ENCODE measurements around the gene SLF2. TPM values are rescaled to one million over a fixed set of nuclear protein-coding genes. Genes with fewer than 3 reads are reported as not detected.

Gene SLF2
- total and polyA plus RNA-seq, 2 of the 13 experiments (the other 11 are each of a cell fraction or from before 2014, with no cell fraction given), result 12.2 to 48.1 TPM

DNA sequence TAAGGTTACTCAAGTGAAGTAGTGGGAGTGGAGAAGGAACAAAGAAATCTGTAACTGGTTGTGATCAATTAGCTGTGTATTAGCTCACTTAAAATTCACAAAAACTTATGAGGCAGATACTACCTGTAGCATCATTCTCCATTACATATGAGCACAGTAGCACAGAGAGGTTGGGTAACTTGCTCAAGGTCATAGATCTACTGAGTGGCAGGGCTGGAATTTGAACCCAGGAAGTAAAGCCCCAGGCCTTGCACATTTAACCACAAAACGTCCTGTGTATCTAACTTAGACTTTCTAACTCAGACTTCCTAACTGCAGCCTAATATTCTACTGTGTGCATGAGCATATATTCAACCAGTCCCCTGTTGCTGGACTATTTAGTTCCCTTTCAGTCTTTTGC is 5.6 kb upstream of the SLF2 start (continued):
- TF ChIP-seq, protein P1, sequence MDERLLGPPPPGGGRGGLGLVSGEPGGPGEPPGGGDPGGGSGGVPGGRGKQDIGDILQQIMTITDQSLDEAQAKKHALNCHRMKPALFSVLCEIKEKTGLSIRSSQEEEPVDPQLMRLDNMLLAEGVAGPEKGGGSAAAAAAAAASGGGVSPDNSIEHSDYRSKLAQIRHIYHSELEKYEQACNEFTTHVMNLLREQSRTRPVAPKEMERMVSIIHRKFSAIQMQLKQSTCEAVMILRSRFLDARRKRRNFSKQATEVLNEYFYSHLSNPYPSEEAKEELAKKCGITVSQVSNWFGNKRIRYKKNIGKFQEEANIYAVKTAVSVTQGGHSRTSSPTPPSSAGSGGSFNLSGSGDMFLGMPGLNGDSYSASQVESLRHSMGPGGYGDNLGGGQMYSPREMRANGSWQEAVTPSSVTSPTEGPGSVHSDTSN (CRISPR knock-in tag; IDR thresholded peaks at IDR 0.05), result peak; percentile 65; the same call in 1 of the 2 replicates
- TF ChIP-seq HNRNPH1 (optimal IDR thresholded peaks at IDR 0.05; ENCODE audit: low read depth, low read length), result no peak
- TF ChIP-seq, protein P2, sequence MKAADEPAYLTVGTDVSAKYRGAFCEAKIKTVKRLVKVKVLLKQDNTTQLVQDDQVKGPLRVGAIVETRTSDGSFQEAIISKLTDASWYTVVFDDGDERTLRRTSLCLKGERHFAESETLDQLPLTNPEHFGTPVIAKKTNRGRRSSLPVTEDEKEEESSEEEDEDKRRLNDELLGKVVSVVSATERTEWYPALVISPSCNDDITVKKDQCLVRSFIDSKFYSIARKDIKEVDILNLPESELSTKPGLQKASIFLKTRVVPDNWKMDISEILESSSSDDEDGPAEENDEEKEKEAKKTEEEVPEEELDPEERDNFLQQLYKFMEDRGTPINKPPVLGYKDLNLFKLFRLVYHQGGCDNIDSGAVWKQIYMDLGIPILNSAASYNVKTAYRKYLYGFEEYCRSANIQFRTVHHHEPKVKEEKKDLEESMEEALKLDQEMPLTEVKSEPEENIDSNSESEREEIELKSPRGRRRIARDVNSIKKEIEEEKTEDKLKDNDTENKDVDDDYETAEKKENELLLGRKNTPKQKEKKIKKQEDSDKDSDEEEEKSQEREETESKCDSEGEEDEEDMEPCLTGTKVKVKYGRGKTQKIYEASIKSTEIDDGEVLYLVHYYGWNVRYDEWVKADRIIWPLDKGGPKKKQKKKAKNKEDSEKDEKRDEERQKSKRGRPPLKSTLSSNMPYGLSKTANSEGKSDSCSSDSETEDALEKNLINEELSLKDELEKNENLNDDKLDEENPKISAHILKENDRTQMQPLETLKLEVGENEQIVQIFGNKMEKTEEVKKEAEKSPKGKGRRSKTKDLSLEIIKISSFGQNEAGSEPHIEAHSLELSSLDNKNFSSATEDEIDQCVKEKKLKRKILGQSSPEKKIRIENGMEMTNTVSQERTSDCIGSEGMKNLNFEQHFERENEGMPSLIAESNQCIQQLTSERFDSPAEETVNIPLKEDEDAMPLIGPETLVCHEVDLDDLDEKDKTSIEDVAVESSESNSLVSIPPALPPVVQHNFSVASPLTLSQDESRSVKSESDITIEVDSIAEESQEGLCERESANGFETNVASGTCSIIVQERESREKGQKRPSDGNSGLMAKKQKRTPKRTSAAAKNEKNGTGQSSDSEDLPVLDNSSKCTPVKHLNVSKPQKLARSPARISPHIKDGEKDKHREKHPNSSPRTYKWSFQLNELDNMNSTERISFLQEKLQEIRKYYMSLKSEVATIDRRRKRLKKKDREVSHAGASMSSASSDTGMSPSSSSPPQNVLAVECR (CRISPR knock-in tag; IDR thresholded peaks at IDR 0.05; ENCODE audit: borderline replicate concordance), result peak; percentile 52; the same call in 1 of the 2 replicates
- no peak for TF ChIP-seq ZNF274 (CRISPR knock-in tag; IDR thresholded peaks at IDR 0.05)
- TF ChIP-seq, protein P3, sequence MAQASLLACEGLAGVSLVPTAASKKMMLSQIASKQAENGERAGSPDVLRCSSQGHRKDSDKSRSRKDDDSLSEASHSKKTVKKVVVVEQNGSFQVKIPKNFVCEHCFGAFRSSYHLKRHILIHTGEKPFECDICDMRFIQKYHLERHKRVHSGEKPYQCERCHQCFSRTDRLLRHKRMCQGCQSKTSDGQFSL (CRISPR knock-in tag; IDR thresholded peaks at IDR 0.05), result no peak
- no peak for TF ChIP-seq CAMTA2 (CRISPR knock-in tag; IDR thresholded peaks at IDR 0.05; ENCODE audit: borderline replicate concordance)
- TF ChIP-seq SIN3B (IDR thresholded peaks at IDR 0.05; ENCODE audit: low read length), result no peak
- TF ChIP-seq MBD4 (IDR thresholded peaks at IDR 0.05; ENCODE audit: borderline replicate concordance, low read length), result no peak
- TF ChIP-seq, protein P4, sequence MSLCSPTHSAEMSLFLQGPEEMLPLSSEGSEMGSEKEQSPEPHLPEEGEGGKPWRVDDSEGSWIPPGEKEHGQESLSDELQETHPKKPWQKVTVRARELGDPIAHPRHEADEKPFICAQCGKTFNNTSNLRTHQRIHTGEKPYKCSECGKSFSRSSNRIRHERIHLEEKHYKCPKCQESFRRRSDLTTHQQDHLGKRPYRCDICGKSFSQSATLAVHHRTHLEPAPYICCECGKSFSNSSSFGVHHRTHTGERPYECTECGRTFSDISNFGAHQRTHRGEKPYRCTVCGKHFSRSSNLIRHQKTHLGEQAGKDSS (CRISPR knock-in tag; IDR thresholded peaks at IDR 0.05; ENCODE audit: borderline replicate concordance, low read depth), result no peak
- peak; percentile 29; the same call in 1 of the 2 replicates for TF ChIP-seq MIER3 (CRISPR knock-in tag; IDR thresholded peaks at IDR 0.05; ENCODE audit: borderline replicate concordance)
- 0 out of 4 replicates have a peak, but pooled peaks of 1 of the 2 experiments have one; percentile 25 for TF ChIP-seq POLR2A (IDR thresholded peaks at IDR 0.05; ENCODE audit: insufficient read depth in 1 of 2, low read depth in 2 of 2, low read length in 2 of 2)
- no peak for TF ChIP-seq ZBTB7A (CRISPR knock-in tag; IDR thresholded peaks at IDR 0.05)
- TF ChIP-seq ZNF205 (CRISPR knock-in tag; IDR thresholded peaks at IDR 0.05), result no peak
- TF ChIP-seq, protein P5, sequence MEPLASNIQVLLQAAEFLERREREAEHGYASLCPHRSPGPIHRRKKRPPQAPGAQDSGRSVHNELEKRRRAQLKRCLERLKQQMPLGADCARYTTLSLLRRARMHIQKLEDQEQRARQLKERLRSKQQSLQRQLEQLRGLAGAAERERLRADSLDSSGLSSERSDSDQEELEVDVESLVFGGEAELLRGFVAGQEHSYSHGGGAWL (CRISPR knock-in tag; IDR thresholded peaks at IDR 0.05), result no peak
- TF ChIP-seq RARG (CRISPR knock-in tag; IDR thresholded peaks at IDR 0.05; ENCODE audit: low read depth), result no peak
- TF ChIP-seq, protein P6, sequence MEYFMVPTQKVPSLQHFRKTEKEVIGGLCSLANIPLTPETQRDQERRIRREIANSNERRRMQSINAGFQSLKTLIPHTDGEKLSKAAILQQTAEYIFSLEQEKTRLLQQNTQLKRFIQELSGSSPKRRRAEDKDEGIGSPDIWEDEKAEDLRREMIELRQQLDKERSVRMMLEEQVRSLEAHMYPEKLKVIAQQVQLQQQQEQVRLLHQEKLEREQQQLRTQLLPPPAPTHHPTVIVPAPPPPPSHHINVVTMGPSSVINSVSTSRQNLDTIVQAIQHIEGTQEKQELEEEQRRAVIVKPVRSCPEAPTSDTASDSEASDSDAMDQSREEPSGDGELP (IDR thresholded peaks at IDR 0.05; ENCODE audit: borderline replicate concordance, low read depth), result no peak
- no peak for TF ChIP-seq TOPORS (CRISPR knock-in tag; IDR thresholded peaks at IDR 0.05)
- TF ChIP-seq HNF4G (IDR thresholded peaks at IDR 0.05; ENCODE audit: borderline replicate concordance, low read depth, low read length), result peak; percentile 85
- no peak; the same call in 1 of the 2 replicates for TF ChIP-seq HNF4G (CRISPR knock-in tag; IDR thresholded peaks at IDR 0.05; ENCODE audit: borderline replicate concordance, low read depth)
- no peak for TF ChIP-seq ZNF883 (CRISPR knock-in tag; IDR thresholded peaks at IDR 0.05; ENCODE audit: not compliant biosample characterization)
- TF ChIP-seq NCOA2 (CRISPR knock-in tag; IDR thresholded peaks at IDR 0.05), result peak; percentile 80
- peak; percentile 41; the same call in 1 of the 2 replicates for TF ChIP-seq DMAP1 (CRISPR knock-in tag; IDR thresholded peaks at IDR 0.05)
- no peak for TF ChIP-seq ZNF816 (CRISPR knock-in tag; IDR thresholded peaks at IDR 0.05; ENCODE audit: borderline replicate concordance)
- TF ChIP-seq SMYD3 (CRISPR knock-in tag; IDR thresholded peaks at IDR 0.05), result no peak

Data from HepG2 (cell line).